Liver (tissue), 9 donors: ENCODE measurements around the gene GRIPAP1. TPM values are rescaled to one million over a fixed set of nuclear protein-coding genes. Genes with fewer than 3 reads are reported as not detected.

ENCODE experiments used
- DNase-seq: peaks from one replicate; pipeline ENCODE4 v3.0.0-alpha.2; 2017; ENCODE audit warnings: low spot score
- H3K27ac ChIP-seq, 2 donors: one replicate each; pipeline ENCODE4 v1.7.0; 2013; ENCODE audit warnings: inconsistent platforms in 2 of 2, low read length in 2 of 2, control low read depth in 1 of 2, low read depth in 1 of 2, mild to moderate bottlenecking in 1 of 2
- H3K27me3 ChIP-seq, 4 donors: one replicate each; pipeline versions ENCODE4 v1.6.1 to v1.7.0; 2013; ENCODE audit warnings: low read length in 3 of 4, inconsistent platforms in 1 of 4, mild to moderate bottlenecking in 1 of 4, moderate library complexity in 1 of 4; ENCODE audit not compliant: control insufficient read depth in 4 of 4, insufficient read depth in 4 of 4
- H3K36me3 ChIP-seq, 4 donors: one replicate each; pipeline versions ENCODE4 v1.6.1 to v1.7.0; 2013; ENCODE audit warnings: low read length in 3 of 4, mild to moderate bottlenecking in 3 of 4, low read depth in 1 of 4, moderate library complexity in 1 of 4; ENCODE audit not compliant: control insufficient read depth in 4 of 4, insufficient read depth in 3 of 4
- H3K4me1 ChIP-seq, 4 donors: one replicate each; pipeline versions ENCODE4 v1.6.1 to v1.7.0; 2013; ENCODE audit warnings: low read length in 3 of 4, mild to moderate bottlenecking in 3 of 4, moderate library complexity in 1 of 4; ENCODE audit not compliant: control insufficient read depth in 4 of 4, insufficient read depth in 4 of 4
- H3K4me3 ChIP-seq, 3 donors: one replicate each; pipeline versions ENCODE4 v1.6.1 to v1.7.0; 2013; ENCODE audit warnings: low read length in 3 of 3, control low read depth in 1 of 3, low read depth in 1 of 3, mild to moderate bottlenecking in 1 of 3
- H3K9ac ChIP-seq, 2 donors: one replicate each; pipeline ENCODE4 v1.7.0; 2013; ENCODE audit warnings: low read length in 2 of 2, mild to moderate bottlenecking in 2 of 2, moderate library complexity in 2 of 2, control low read depth in 1 of 2, low read depth in 1 of 2
- H3K9me3 ChIP-seq, 4 donors: one replicate each; pipeline versions ENCODE4 v1.6.1 to v1.7.0; 2013; ENCODE audit warnings: low read length in 3 of 4; ENCODE audit not compliant: control insufficient read depth in 4 of 4
- CTCF ChIP-seq: fragments of 150-350 bp; IDR thresholded peaks from 2 replicates; pipeline ENCODE4 v1.5.1; 2017; ENCODE audit warnings: improper control_type of control experiment, low read depth, low read length; ENCODE audit not compliant: missing input control
- EGR1 ChIP-seq, 2 donors: IDR thresholded peaks; 2 replicates each; pipeline ENCODE4 v1.6.1; 2016 to 2018; ENCODE audit warnings: antibody characterized with exemption in 2 of 2, low read depth in 2 of 2
- FOXA1 ChIP-seq: IDR thresholded peaks from 2 replicates; pipeline ENCODE4 v1.6.1; 2016; ENCODE audit warnings: antibody characterized with exemption
- FOXA2 ChIP-seq: IDR thresholded peaks from 2 replicates; pipeline ENCODE4 v1.6.1; 2016; ENCODE audit warnings: antibody characterized with exemption
- GABPA ChIP-seq, 2 donors: IDR thresholded peaks in 1 of 2; conservative IDR thresholded peaks in 1 of 2; 2 replicates each; pipeline ENCODE4 v1.6.1; 2016; ENCODE audit warnings: antibody characterized with exemption in 2 of 2, mild to moderate bottlenecking in 1 of 2, moderate library complexity in 1 of 2
- HNF4A ChIP-seq, 2 donors: conservative IDR thresholded peaks; 2 replicates each; pipeline ENCODE4 v1.6.1; 2016; ENCODE audit warnings: antibody characterized with exemption in 2 of 2, mild to moderate bottlenecking in 2 of 2
- HNF4G ChIP-seq: IDR thresholded peaks from 2 replicates; pipeline ENCODE4 v1.6.1; 2016; ENCODE audit warnings: antibody characterized with exemption
- JUND ChIP-seq, 2 donors: IDR thresholded peaks; 2 replicates each; pipeline ENCODE4 v1.6.1; 2016; ENCODE audit warnings: antibody characterized with exemption in 2 of 2
- NR2F2 ChIP-seq: IDR thresholded peaks from 2 replicates; pipeline ENCODE4 v1.6.1; 2016; ENCODE audit warnings: antibody characterized with exemption
- RAD21 ChIP-seq, 2 donors: IDR thresholded peaks; 2 replicates each; pipeline ENCODE4 v1.6.1; 2016; ENCODE audit warnings: antibody characterized with exemption in 2 of 2, mild to moderate bottlenecking in 2 of 2
- REST ChIP-seq: IDR thresholded peaks from 2 replicates; pipeline ENCODE4 v1.6.1; 2016; ENCODE audit warnings: antibody characterized with exemption, mild to moderate bottlenecking
- RXRA ChIP-seq, 2 donors: IDR thresholded peaks; 2 replicates each; pipeline ENCODE4 v1.6.1; 2017 to 2018; ENCODE audit warnings: antibody characterized with exemption in 2 of 2, mild to moderate bottlenecking in 1 of 2
- SP1 ChIP-seq: IDR thresholded peaks from 2 replicates; pipeline ENCODE4 v1.6.1; 2018; ENCODE audit warnings: antibody characterized with exemption, mild to moderate bottlenecking
- TAF1 ChIP-seq: conservative IDR thresholded peaks from 2 replicates; pipeline ENCODE4 v1.6.1; 2016; ENCODE audit warnings: antibody characterized with exemption, mild to moderate bottlenecking
- YY1 ChIP-seq: IDR thresholded peaks from 2 replicates; pipeline ENCODE4 v1.6.1; 2016; ENCODE audit warnings: antibody characterized with exemption, mild to moderate bottlenecking
- WGBS: extraction: QIAGEN DNeasy Blood & Tissue Kit; methylation state at CpG from one replicate; pipeline ENCODE4 v1.1.7; 2013; 5-methylcytosine and 5-hydroxymethylcytosine counted together
- polyA plus RNA-seq, 2 donors: library from polyadenylated mRNA; stranded (reverse) in 1 of 2; unstranded in 1 of 2; fragments of 200-250 nt in 1 of 2; fragments of >200 nt in 1 of 2; fragmentation: Nextera tagmentation in 1 of 2; extraction: Ambion mirVana in 1 of 2; gene quantifications; one replicate each; pipeline versions ENCODE4 v1.2.1 to v1.2.3, GENCODE V29; 2013 to 2015
- total RNA-seq, 2 donors: library from RNA; depleted of rRNA; stranded (reverse); fragments of >200 nt; gene quantifications; one replicate each; pipeline ENCODE4 v1.2.3, GENCODE V29; 2014
- TF ChIP-seq, protein P1 (sequence below): IDR thresholded peaks from 2 replicates; pipeline ENCODE4 v1.6.1; 2016; ENCODE audit warnings: antibody characterized with exemption
- TF ChIP-seq, protein P2 (sequence below): IDR thresholded peaks from 2 replicates; pipeline ENCODE4 v1.6.1; 2016; ENCODE audit warnings: antibody characterized with exemption
- TF ChIP-seq, protein P3 (sequence below): IDR thresholded peaks from 2 replicates; pipeline ENCODE4 v1.6.1; 2016; ENCODE audit warnings: antibody characterized with exemption
- donor health status: healthy.
- donor health status: healthy.
- donor health status: healthy.
- donor health status: healthy.
- donor health status: healthy.

GRIPAP1 gene, protein sequence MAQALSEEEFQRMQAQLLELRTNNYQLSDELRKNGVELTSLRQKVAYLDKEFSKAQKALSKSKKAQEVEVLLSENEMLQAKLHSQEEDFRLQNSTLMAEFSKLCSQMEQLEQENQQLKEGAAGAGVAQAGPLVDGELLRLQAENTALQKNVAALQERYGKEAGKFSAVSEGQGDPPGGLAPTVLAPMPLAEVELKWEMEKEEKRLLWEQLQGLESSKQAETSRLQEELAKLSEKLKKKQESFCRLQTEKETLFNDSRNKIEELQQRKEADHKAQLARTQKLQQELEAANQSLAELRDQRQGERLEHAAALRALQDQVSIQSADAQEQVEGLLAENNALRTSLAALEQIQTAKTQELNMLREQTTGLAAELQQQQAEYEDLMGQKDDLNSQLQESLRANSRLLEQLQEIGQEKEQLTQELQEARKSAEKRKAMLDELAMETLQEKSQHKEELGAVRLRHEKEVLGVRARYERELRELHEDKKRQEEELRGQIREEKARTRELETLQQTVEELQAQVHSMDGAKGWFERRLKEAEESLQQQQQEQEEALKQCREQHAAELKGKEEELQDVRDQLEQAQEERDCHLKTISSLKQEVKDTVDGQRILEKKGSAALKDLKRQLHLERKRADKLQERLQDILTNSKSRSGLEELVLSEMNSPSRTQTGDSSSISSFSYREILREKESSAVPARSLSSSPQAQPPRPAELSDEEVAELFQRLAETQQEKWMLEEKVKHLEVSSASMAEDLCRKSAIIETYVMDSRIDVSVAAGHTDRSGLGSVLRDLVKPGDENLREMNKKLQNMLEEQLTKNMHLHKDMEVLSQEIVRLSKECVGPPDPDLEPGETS
- total RNA-seq = 10 to 100 TPM; 14.1 to 21.3 TPM
- 10 to 100 TPM; 15.4 to 17.3 TPM for polyA plus RNA-seq

DNA sequence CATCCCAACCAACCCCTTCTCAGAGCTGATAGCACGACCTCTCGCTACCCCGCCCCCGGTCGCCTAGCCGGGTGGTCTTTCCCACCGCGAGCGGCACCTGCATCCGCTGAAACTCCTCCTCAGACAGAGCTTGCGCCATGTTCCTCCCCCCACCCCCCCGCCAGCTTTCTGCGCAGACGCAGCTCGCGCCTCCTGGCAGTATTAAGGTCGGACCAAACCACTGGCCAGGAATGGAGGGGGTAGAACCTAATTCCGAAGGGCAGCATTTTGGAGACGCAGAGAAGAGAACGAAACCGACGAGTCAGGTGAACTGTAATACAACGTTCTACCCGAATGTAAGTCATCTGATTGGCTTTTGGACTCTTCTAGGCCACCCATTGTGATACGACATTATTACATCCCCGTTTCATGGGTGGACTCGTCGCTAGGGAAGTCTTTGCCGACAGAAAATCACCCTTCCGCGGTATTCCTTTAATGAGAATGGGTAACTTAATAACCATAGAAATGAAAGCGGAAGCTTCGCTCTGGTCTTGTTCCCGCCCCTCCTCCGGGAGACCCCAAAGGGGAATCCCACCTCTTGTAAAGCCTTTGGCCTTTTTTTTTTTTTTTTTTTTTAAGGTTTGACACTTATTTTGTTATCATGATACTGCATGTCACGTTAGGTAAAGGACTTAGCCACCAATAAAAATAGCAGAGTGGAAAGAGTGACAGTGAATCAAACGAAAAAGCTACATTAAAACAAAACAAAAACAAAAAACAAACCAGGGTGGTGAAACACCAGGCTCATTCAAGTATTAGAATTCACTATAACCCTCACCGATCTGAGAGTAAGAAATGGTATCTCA lies at the start of gene GRIPAP1:
Gene GRIPAP1, minus strand, starts transcription at position 174 of the 845 bp plus-strand sequence. Its CDS starts 35 bp downstream, at position 139.
- Histone ChIP-seq H3K36me3 (peaks cover 3 to 6% (median 4%) of the 10 kb centered on the region in 4 donors), H3K27me3 (no peaks in the 10 kb centered on the region), H3K27ac (peak within 1 kb of the TSS; percentile 74), H3K9ac (peak within 1 kb of the TSS; percentile 58 to 93), H3K4me1 (peaks cover 1 to 8% (median 5%) of the 10 kb centered on the region in 4 donors), H3K4me3 (peak within 1 kb of the TSS; percentile 58 to 97 (median 71)), H3K9me3 (no peaks in the 10 kb centered on the region)
- TF ChIP-seq HNF4A (conservative IDR thresholded peaks at IDR 0.05) (no peak), TAF1 (peak; percentile 79), YY1 (peak; percentile 94), CTCF (no peak), SP1 (peak; percentile 30), REST (no peak), GABPA (IDR thresholded peaks at IDR 0.05 in 1 of 2, conservative IDR thresholded peaks at IDR 0.05 in 1 of 2) (peak in 1 of 2 donors; percentile 28), FOXA2 (no peak), JUND (IDR thresholded peaks at IDR 0.05) (no peak), FOXA1 (no peak), EGR1 (IDR thresholded peaks at IDR 0.05; ENCODE audit: low read depth in 2 of 2) (peak in 1 of 2 donors; percentile 8), RXRA (IDR thresholded peaks at IDR 0.05) (peak in 1 of 2 donors; percentile 10), HNF4G (no peak), RAD21 (IDR thresholded peaks at IDR 0.05) (no peak), NR2F2 (no peak)
- TF ChIP-seq, protein P1, sequence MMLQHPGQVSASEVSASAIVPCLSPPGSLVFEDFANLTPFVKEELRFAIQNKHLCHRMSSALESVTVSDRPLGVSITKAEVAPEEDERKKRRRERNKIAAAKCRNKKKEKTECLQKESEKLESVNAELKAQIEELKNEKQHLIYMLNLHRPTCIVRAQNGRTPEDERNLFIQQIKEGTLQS = no peak
- TF ChIP-seq, protein P2, sequence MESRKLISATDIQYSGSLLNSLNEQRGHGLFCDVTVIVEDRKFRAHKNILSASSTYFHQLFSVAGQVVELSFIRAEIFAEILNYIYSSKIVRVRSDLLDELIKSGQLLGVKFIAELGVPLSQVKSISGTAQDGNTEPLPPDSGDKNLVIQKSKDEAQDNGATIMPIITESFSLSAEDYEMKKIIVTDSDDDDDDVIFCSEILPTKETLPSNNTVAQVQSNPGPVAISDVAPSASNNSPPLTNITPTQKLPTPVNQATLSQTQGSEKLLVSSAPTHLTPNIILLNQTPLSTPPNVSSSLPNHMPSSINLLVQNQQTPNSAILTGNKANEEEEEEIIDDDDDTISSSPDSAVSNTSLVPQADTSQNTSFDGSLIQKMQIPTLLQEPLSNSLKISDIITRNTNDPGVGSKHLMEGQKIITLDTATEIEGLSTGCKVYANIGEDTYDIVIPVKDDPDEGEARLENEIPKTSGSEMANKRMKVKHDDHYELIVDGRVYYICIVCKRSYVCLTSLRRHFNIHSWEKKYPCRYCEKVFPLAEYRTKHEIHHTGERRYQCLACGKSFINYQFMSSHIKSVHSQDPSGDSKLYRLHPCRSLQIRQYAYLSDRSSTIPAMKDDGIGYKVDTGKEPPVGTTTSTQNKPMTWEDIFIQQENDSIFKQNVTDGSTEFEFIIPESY = no peak
- TF ChIP-seq, protein P3, sequence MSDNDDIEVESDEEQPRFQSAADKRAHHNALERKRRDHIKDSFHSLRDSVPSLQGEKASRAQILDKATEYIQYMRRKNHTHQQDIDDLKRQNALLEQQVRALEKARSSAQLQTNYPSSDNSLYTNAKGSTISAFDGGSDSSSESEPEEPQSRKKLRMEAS = peak; percentile 18
- 1% methylated on average over 38 of the region's 38 CpGs for WGBS
- DNase-seq = peak; percentile 83
